GM12878 (cell line): ENCODE results near the gene ARHGAP19. TPM values are rescaled to one million over a fixed set of nuclear protein-coding genes. Genes with fewer than 3 reads are reported as not detected.

Experiments
- ATAC-seq: fragments of 200-7000 bp; cut with Tn5 transposase; 3 replicates; pipeline ENCODE4 v1.9.1; 2020; ENCODE audit warnings: mild to moderate bottlenecking, moderate library complexity
- BruUV-seq: library from RNA; stranded (reverse); fragments of 400-500 nt; replicated peaks from 2 replicates; lab custom pipeline; 2021; lab: Mats Ljungman, UMichigan
- CTCF ChIA-PET: fragments of 300-600 bp; sonication (Branson Sonifier 250); formaldehyde crosslinking; extraction: SDS; loops from one replicate; lab custom pipeline; 2021; ENCODE audit warnings: inconsistent platforms; lab: Yijun Ruan, JAX
- POLR2A ChIA-PET: fragments of 350-600 bp; formaldehyde crosslinking; extraction: SDS; loops from one replicate; lab custom pipeline; 2021; ENCODE audit warnings: inconsistent platforms; lab: Charles Lee
- RAD21 ChIA-PET: fragments of 300-600 bp; sonication (Branson Sonifier 250); formaldehyde crosslinking; loops from one replicate; lab custom pipeline; 2023; ENCODE audit warnings: antibody characterized with exemption; ENCODE audit not compliant: unreplicated experiment; lab: Charles Lee
- SMC1A ChIA-PET: fragments of 300-600 bp; sonication (Branson Sonifier 250); formaldehyde crosslinking; loops from one replicate; lab custom pipeline; 2023; ENCODE audit not compliant: unreplicated experiment, uncharacterized antibody; lab: Charles Lee
- DNase-seq: peaks from one replicate; pipeline ENCODE4 v3.0.0-alpha.2; 2011; ENCODE audit warnings: low read depth, low spot score
- FAIRE-seq: peaks from 3 replicates; lab custom pipeline; 2011; peaks lifted over from hg19 to GRCh38; lab: Jason Lieb, UNC
- H2AFZ ChIP-seq: 2 replicates; pipeline ENCODE4 v1.6.0; 2011; ENCODE audit warnings: low read depth, low read length, control low read depth; ENCODE audit not compliant: control insufficient read depth
- H3K27ac ChIP-seq: 2 replicates; pipeline ENCODE4 v1.5.1; 2011; ENCODE audit warnings: control low read depth; ENCODE audit not compliant: control insufficient read depth, insufficient read depth
- H3K27me3 ChIP-seq, 2 experiments: replicated peaks in 1 of 2; 2 replicates each; pipeline versions ENCODE4 v1.6.0 to v1.6.1; 2011; ENCODE audit warnings: low read length in 1 of 2; ENCODE audit not compliant: control insufficient read depth in 2 of 2, insufficient read depth in 2 of 2
- H3K36me3 ChIP-seq, 2 experiments: 2 replicates each; pipeline ENCODE4 v1.5.1; 2011; ENCODE audit warnings: low read length in 1 of 2; ENCODE audit not compliant: control insufficient read depth in 2 of 2, insufficient read depth in 2 of 2
- H3K4me1 ChIP-seq: 2 replicates; pipeline ENCODE4 v1.6.1; 2011; ENCODE audit warnings: mild to moderate bottlenecking, low read length, moderate library complexity, mixed read lengths; ENCODE audit not compliant: control insufficient read depth, insufficient read depth
- H3K4me2 ChIP-seq: 2 replicates; pipeline ENCODE4 v1.6.0; 2011; ENCODE audit warnings: control low read depth; ENCODE audit not compliant: control insufficient read depth, insufficient read depth
- H3K4me3 ChIP-seq: fragments of 200-600 bp; sonication (generic); 2 replicates; pipeline ENCODE4 v1.5.1; 2016
- H3K79me2 ChIP-seq: 2 replicates; pipeline ENCODE4 v1.6.0; 2011; ENCODE audit warnings: low read length; ENCODE audit not compliant: control insufficient read depth, insufficient read depth
- H3K9ac ChIP-seq: 2 replicates; pipeline ENCODE4 v1.8.0; 2011; ENCODE audit warnings: low read length, control low read depth, mixed read lengths; ENCODE audit not compliant: control insufficient read depth, insufficient read depth
- H3K9me3 ChIP-seq: replicated peaks from 3 replicates; pipeline ENCODE4 v1.5.1; 2011; ENCODE audit warnings: mild to moderate bottlenecking, low read length; ENCODE audit not compliant: control insufficient read depth, insufficient read depth
- H4K20me1 ChIP-seq: 2 replicates; pipeline ENCODE4 v1.6.0; 2011; ENCODE audit not compliant: control insufficient read depth, insufficient read depth
- CHD2 ChIP-seq: IDR thresholded peaks from 2 replicates; pipeline ENCODE4 v1.6.1; 2011; ENCODE audit warnings: low read depth, low read length, improper control_type of control experiment, borderline replicate concordance
- CTCF ChIP-seq, 3 experiments: IDR thresholded peaks in 2 of 3; conservative IDR thresholded peaks in 1 of 3; 2 replicates each; pipeline ENCODE4 v1.5.1; 2011; ENCODE audit warnings: low read depth in 3 of 3, low read length in 3 of 3, mild to moderate bottlenecking in 3 of 3, control low read depth in 2 of 3, moderate library complexity in 2 of 3, inconsistent platforms in 1 of 3, mixed read lengths in 1 of 3; ENCODE audit not compliant: control insufficient read depth in 2 of 3, insufficient read depth in 1 of 3; ENCODE audit errors: extremely low read depth in 1 of 3
- FOXM1 ChIP-seq: IDR thresholded peaks from 2 replicates; pipeline ENCODE4 v1.6.1; 2012; ENCODE audit warnings: low read depth, mild to moderate bottlenecking, inconsistent platforms, low read length, moderate library complexity
- HDAC2 ChIP-seq: fragments of 200-600 bp; sonication (generic); IDR thresholded peaks from 2 replicates; pipeline ENCODE4 v1.6.1; 2017
- HDGF ChIP-seq: fragments of 450-650 bp; IDR thresholded peaks from 2 replicates; pipeline ENCODE4 v1.6.1; 2016; ENCODE audit warnings: antibody characterized with exemption
- NR2F1 ChIP-seq: fragments of 450-650 bp; conservative IDR thresholded peaks from 2 replicates; pipeline ENCODE4 v1.6.1; 2017; ENCODE audit warnings: mild to moderate bottlenecking
- SMAD1 ChIP-seq: fragments of 450-650 bp; IDR thresholded peaks from 2 replicates; pipeline ENCODE4 v1.6.1; 2018; ENCODE audit warnings: mild to moderate bottlenecking, low read depth; ENCODE audit not compliant: partially characterized antibody
- SP1 ChIP-seq: IDR thresholded peaks from one replicate; pipeline ENCODE4 v1.6.1; 2011; ENCODE audit warnings: low read depth, low read length
- TCF7 ChIP-seq: IDR thresholded peaks from 2 replicates; pipeline ENCODE4 v1.6.1; 2014; ENCODE audit warnings: antibody characterized with exemption, borderline replicate concordance
- ZBED1 ChIP-seq: IDR thresholded peaks from 2 replicates; pipeline ENCODE4 v1.6.1; 2016; ENCODE audit warnings: borderline replicate concordance
- ZBTB33 ChIP-seq: fragments of 450-650 bp; IDR thresholded peaks from 2 replicates; pipeline ENCODE4 v1.6.1; 2017; ENCODE audit warnings: mild to moderate bottlenecking
- WGBS: methylation state at CpG from one replicate; pipeline ENCODE4 v1.1.6; 2016; ENCODE audit warnings: low lambda C conversion rate; ENCODE audit not compliant: insufficient replicate concordance, insufficient coverage; ENCODE audit errors: missing lambda C conversion rate; 5-methylcytosine and 5-hydroxymethylcytosine counted together
- in situ Hi-C: fragments of 300-500 bp; cut with MboI; formaldehyde crosslinking; loops from 9 replicates; pipeline ENCODE4 v1.14.3; 2018; ENCODE audit warnings: mixed read lengths
- intact Hi-C: fragments of 100-400 bp; cut with micrococcal nuclease; formaldehyde crosslinking; loops from one replicate; pipeline ENCODE4 v1.14.2; 2022; ENCODE audit not compliant: unreplicated experiment
- polyA plus RNA-seq, 11 experiments: library from polyadenylated mRNA; depleted of rRNA in 4 of 11; unstranded in 6 of 11; stranded (reverse) in 5 of 11; fragments of >200 nt; fragmentation: Nextera tagmentation in 4 of 11; fragmentation: Illumina TruSeq in 1 of 11; extraction: Ambion mirVana in 4 of 11; extraction: Trizol in 1 of 11; gene quantifications; 1 replicate in 1 of 11; 2 replicates in 10 of 11; pipeline versions ENCODE4 v1.2.1 to v1.2.3, GENCODE V29; 2011 to 2016; ENCODE audit warnings: inconsistent platforms in 2 of 11, missing spikeins in 2 of 11, low read depth in 1 of 11
- total RNA-seq, 4 experiments: library from RNA; depleted of rRNA in 3 of 4; stranded (reverse); fragments of >200 nt in 3 of 4; fragmentation: Illumina TruSeq in 1 of 4; extraction: Trizol in 1 of 4; gene quantifications; 2 replicates each; pipeline versions ENCODE4 v1.2.1 to v1.2.3, GENCODE V29; 2013 to 2021
- TF ChIP-seq, protein P1 (sequence below): IDR thresholded peaks from 2 replicates; pipeline ENCODE4 v1.6.1; 2011; ENCODE audit warnings: low read depth, low read length, improper control_type of control experiment, borderline replicate concordance
- TF ChIP-seq, protein P2 (sequence below): IDR thresholded peaks from 2 replicates; pipeline ENCODE4 v1.6.1; 2012; ENCODE audit warnings: low read length, inconsistent platforms
- TF ChIP-seq, protein P3 (sequence below): IDR thresholded peaks from 2 replicates; pipeline ENCODE4 v1.6.1; 2012; ENCODE audit warnings: low read depth, low read length, improper control_type of control experiment
- TF ChIP-seq, protein P4 (sequence below): fragments of 450-650 bp; IDR thresholded peaks from 2 replicates; pipeline ENCODE4 v1.6.1; 2017; ENCODE audit warnings: low read depth, mild to moderate bottlenecking, moderate library complexity

Gene ARHGAP19
- total and polyA plus RNA-seq, 10 of the 15 experiments (the other 5 are each of a cell fraction or from before 2014, with no cell fraction given), result 13.3 to 40.7 (median 22.6) TPM

GRCh38 chr10:97229322-97230015 lies 63.0 kb downstream of the ARHGAP19 start:
- ChIA-PET POLR2A (no interaction called here), RAD21 (no interaction called here), SMC1A (interaction anchor here (0.7 to 1.6 kb wide), 3 partner anchors 19 to 157 kb away, joined by 3 to 7 read pairs (median 3); no protein-coding TSS in a partner anchor), CTCF (interaction anchor here (0.6 to 1.3 kb wide), 3 partner anchors 19 to 204 kb away, joined by 3 to 4 read pairs (median 3); no protein-coding TSS in a partner anchor)
- Histone ChIP-seq H3K79me2 (no peaks in the 10 kb centered on the region), H3K27ac (no peak overlapping the region), H3K9me3 (no peaks in the 10 kb centered on the region), H3K4me1 (no peaks in the 10 kb centered on the region), H2AFZ (no peak overlapping the region), H3K27me3 (no peaks in the 10 kb centered on the region), H3K9ac (no peak overlapping the region), H3K4me2 (no peak overlapping the region), H3K36me3 (peaks cover 3 to 7% of the 10 kb centered on the region in 2 experiments; a peak in 3 of 4 replicates), H3K4me3 (no peak overlapping the region), H4K20me1 (no peaks in the 10 kb centered on the region)
- FAIRE-seq (no peak), DNase-seq (no peak), ATAC-seq (no peak)
- in situ Hi-C loops (no loop called here), intact Hi-C loops (no loop called here)
- BruUV-seq, result no TSS peak
- WGBS, result 100% methylated on average over 1 of the region's 1 CpG
- TF ChIP-seq SP1 (no peak), NR2F1 (no peak), ZBTB33 (no peak), SMAD1 (no peak), ZBED1 (no peak), FOXM1 (no peak), HDGF (no peak), CTCF (IDR thresholded peaks at IDR 0.05 in 2 of 3, conservative IDR thresholded peaks at IDR 0.05 in 1 of 3; ENCODE audit: control insufficient read depth in 2 of 3, extremely low read depth in 1 of 3, insufficient read depth in 1 of 3, low read depth in 3 of 3, low read length in 3 of 3) (no peak), TCF7 (no peak), HDAC2 (no peak), CHD2 (no peak)
- TF ChIP-seq, protein P1, sequence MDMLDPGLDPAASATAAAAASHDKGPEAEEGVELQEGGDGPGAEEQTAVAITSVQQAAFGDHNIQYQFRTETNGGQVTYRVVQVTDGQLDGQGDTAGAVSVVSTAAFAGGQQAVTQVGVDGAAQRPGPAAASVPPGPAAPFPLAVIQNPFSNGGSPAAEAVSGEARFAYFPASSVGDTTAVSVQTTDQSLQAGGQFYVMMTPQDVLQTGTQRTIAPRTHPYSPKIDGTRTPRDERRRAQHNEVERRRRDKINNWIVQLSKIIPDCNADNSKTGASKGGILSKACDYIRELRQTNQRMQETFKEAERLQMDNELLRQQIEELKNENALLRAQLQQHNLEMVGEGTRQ, result no peak
- TF ChIP-seq, protein P2, sequence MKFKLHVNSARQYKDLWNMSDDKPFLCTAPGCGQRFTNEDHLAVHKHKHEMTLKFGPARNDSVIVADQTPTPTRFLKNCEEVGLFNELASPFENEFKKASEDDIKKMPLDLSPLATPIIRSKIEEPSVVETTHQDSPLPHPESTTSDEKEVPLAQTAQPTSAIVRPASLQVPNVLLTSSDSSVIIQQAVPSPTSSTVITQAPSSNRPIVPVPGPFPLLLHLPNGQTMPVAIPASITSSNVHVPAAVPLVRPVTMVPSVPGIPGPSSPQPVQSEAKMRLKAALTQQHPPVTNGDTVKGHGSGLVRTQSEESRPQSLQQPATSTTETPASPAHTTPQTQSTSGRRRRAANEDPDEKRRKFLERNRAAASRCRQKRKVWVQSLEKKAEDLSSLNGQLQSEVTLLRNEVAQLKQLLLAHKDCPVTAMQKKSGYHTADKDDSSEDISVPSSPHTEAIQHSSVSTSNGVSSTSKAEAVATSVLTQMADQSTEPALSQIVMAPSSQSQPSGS, result no peak
- TF ChIP-seq, protein P3, sequence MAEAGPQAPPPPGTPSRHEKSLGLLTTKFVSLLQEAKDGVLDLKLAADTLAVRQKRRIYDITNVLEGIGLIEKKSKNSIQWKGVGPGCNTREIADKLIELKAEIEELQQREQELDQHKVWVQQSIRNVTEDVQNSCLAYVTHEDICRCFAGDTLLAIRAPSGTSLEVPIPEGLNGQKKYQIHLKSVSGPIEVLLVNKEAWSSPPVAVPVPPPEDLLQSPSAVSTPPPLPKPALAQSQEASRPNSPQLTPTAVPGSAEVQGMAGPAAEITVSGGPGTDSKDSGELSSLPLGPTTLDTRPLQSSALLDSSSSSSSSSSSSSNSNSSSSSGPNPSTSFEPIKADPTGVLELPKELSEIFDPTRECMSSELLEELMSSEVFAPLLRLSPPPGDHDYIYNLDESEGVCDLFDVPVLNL, result no peak
- TF ChIP-seq, protein P4, sequence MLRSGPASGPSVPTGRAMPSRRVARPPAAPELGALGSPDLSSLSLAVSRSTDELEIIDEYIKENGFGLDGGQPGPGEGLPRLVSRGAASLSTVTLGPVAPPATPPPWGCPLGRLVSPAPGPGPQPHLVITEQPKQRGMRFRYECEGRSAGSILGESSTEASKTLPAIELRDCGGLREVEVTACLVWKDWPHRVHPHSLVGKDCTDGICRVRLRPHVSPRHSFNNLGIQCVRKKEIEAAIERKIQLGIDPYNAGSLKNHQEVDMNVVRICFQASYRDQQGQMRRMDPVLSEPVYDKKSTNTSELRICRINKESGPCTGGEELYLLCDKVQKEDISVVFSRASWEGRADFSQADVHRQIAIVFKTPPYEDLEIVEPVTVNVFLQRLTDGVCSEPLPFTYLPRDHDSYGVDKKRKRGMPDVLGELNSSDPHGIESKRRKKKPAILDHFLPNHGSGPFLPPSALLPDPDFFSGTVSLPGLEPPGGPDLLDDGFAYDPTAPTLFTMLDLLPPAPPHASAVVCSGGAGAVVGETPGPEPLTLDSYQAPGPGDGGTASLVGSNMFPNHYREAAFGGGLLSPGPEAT, result no peak
